GM19035 (cell line): ENCODE results near the gene CBX3.
"Not testable (repeated sequence)": the region's sequence is repeated elsewhere in the genome, so short reads cannot be mapped to it uniquely, and the experiment has no call there.

Experiments
- ATAC-seq: cut with Tn5 transposase; IDR thresholded peaks from one replicate; pipeline ENCODE4 v1.9.1; 2021; ENCODE audit not compliant: unreplicated experiment

CBX3 gene

GRCh38 chr7:26201247-26202018, at the start of gene CBX3:
Gene CBX3, plus strand, starts transcription at chr7:26201745. Its CDS starts 1,254 bp downstream, at chr7:26202999.
- peak; percentile 41 for ATAC-seq

GRCh38 chr7:26151953-26152781, 49.4 kb upstream of the CBX3 start, which contains the start of gene NFE2L3:
Gene NFE2L3, plus strand, starts transcription at chr7:26152198. Its CDS starts 301 bp downstream, at chr7:26152499.
- ATAC-seq = peak; percentile 72

GRCh38 chr7:26152782-26153240, 48.7 kb upstream of the CBX3 start:
- peak; percentile 24 for ATAC-seq

GRCh38 chr7:26153241-26153822, 48.2 kb upstream of the CBX3 start:
- no peak for ATAC-seq

- ATAC-seq = no peak
These were observed 47.4 kb upstream of the CBX3 start for GRCh38 chr7:26153823-26154783.

GRCh38 chr7:26155531-26156375, 45.8 kb upstream of the CBX3 start:
- ATAC-seq = no peak

- peak; percentile 32 for ATAC-seq
These were observed 44.8 kb upstream of the CBX3 start for GRCh38 chr7:26156451-26157420.

GRCh38 chr7:26157520-26158105, 43.9 kb upstream of the CBX3 start:
- no peak for ATAC-seq

GRCh38 chr7:26159243-26159642, 42.3 kb upstream of the CBX3 start:
- ATAC-seq = no peak

GRCh38 chr7:26160896-26161295, 40.6 kb upstream of the CBX3 start:
- ATAC-seq = no peak

GRCh38 chr7:26162431-26162830, 39.1 kb upstream of the CBX3 start:
- no peak for ATAC-seq

GRCh38 chr7:26163804-26164203, 37.7 kb upstream of the CBX3 start:
- ATAC-seq = not testable (repeated sequence)

- no peak for ATAC-seq
These were observed 35.4 kb upstream of the CBX3 start for GRCh38 chr7:26165950-26166683.

- ATAC-seq = peak; percentile 16
These were observed 34.8 kb upstream of the CBX3 start for GRCh38 chr7:26166684-26167266.

- peak; percentile 70 for ATAC-seq
These were observed 34.1 kb upstream of the CBX3 start for GRCh38 chr7:26167303-26167934.

GRCh38 chr7:26168458-26169023, 33.0 kb upstream of the CBX3 start:
- ATAC-seq = no peak
